Fibroblast of skin of back (primary cell): ENCODE results near the gene NR0B2.
"Not testable (repeated sequence)": the region's sequence is repeated elsewhere in the genome, so short reads cannot be mapped to it uniquely, and the experiment has no call there.

Experiments
- DNase-seq: peaks from one replicate; pipeline ENCODE4 v3.0.0-alpha.2; 2013

Gene NR0B2

GRCh38 chr1:26889551-26890466 is 24.0 kb downstream of the NR0B2 start, which contains the start of gene GPN2:
TSS of gene GPN2 (minus strand) at chr1:26890283. CDS start at chr1:26890096, 187 bp downstream.
- peak; percentile 81 for DNase-seq

DNA sequence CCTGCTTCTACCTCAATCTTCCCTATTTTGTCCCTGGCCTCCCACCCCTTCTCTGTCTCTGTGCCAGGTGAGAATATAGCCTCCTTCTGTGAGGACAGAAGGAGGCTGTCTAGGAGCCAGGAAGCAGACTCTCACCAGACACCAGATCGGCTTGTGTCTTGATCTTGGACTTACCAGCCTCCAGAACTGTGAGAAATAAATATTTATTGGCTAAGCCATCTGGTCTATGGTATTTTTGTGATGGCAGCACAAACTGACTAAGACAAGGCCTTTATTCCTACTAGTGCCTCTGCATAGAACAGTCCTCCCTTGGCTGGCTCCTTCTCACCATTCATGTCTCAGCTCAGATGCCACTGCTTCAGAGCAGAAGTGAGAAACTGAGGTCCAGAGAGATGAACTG is 25.5 kb downstream of the NR0B2 start:
- no peak for DNase-seq

GRCh38 chr1:26887125-26887524 is 26.6 kb downstream of the NR0B2 start:
- DNase-seq = peak; percentile 35

GRCh38 chr1:26882696-26883463 is 30.9 kb downstream of the NR0B2 start:
- no peak for DNase-seq

DNA sequence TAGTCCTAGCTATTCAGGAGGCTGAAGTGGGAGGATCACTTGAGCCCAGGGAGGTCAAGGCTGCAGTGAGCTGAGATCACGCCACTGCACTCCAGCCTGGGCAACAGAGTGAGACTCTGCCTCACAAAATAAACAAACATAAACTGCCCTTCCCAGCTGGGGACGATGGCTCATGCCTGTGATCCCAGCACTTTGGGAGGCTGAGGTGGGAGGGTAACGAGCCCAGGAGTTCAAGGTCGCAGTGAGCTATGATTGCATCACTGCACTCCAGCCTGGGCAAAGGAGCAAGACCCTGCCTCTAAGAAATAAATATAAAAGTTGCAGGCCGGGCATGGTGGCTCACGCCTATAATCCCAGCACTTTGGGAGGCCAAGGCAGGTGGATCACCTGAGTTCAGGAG is 32.2 kb downstream of the NR0B2 start:
- DNase-seq = not testable (repeated sequence)

- DNase-seq = no peak
Measured at GRCh38 chr1:26879793-26880192, 34.0 kb downstream of the NR0B2 start.

DNA sequence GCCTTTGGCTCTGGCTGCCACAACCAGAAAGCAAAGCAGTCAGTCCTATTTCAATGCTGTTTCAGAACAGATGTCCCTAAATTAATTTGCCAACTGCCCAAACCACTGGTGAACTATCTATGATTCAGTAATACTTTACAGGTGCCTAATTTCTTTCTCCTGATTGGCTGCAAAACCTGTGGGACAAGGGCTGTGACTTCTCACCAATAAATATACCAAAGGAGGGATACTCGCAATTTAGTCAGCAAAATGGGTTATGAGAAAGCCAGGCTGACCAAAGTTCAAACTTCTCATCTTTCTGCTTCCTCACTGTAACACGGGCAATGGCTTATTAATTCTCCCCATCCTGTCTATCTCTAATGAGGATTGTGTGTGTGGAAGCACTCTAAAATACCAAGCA is 36.4 kb downstream of the NR0B2 start:
- DNase-seq = no peak

DNA sequence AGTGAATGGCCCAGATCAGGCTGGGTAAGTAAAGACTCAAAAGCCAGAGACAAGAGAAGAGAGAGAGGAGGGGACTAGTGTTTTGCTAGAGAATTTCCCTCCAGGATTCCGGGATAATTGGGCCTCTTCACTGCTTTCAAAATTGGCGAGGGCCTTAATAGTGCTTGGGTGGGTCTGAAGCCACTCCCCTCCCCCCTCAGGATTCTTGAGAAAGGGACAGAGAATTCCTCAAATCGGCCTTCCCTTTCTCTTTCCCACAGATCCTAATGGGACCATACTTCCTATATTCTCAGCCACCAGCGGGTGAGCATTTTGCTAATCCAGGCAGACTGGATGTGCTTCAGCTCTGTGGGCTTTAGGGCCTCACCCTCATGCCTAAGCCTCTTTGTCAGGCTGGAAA is 38.9 kb downstream of the NR0B2 start:
- no peak for DNase-seq

DNA sequence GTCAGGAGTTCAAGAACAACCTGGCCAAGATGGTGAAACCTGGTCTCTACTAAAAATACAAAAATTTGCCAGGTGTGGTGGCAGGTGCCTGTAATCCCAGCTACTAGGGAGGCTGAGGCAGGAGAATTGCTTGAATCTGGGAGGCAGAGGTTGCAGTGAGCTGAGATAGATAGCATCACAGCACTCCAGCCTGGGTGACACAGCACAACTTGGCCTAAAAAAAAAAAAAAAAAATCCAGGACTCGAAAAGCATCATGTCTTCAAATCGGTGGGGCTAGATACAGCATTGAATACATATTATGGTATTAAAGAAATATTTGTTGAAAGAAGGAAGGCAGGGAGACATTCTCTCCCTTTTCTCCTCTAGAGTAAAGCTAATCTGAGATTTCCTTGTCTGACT is 40.7 kb downstream of the NR0B2 start:
- not testable (repeated sequence) for DNase-seq

DNA sequence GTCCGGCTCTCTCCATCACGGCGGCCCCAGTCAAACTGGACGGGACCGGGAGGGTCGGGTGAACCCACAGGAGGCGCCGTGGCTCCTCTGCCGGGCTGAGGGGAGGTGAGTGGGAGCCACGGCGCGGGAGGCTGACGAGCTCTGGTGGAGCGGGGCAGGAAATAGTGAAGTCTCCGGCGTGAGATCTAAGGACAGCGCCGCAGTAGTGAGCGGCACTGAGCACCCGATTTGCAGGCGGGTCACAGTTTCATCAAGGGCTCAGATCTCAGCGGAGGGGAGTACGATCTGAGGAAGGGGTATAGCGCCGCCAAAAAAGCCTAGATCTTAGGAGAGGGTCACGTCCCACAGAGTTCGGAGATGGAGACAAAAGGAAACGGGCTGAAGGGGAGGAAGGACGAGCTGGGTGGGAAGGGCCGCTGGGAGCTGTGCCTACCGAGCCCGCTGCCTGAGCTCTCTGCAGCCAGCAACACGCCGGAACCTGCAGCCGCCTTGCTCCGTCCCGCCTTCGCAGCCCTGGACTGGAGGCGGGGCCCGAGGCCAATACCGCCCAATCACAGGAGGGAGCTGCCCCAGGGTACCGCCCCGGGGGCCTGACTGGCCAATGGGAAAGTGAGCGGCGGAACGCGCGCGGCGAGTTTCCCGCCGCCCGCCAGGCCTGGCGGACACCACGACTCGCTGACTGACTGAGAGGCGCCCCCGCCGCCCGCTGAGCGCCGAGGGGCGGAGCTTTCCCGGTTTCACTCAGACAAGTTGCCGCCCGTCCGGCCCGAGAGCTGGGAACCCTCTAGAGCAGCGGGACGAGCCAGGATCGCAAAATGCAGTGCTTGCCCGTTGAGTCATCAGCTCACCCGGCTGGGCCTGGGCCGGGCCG is 48.9 kb downstream of the NR0B2 start:
- peak; percentile 98 for DNase-seq

GRCh38 chr1:26863685-26864077 is 50.1 kb downstream of the NR0B2 start:
- no peak for DNase-seq

DNA sequence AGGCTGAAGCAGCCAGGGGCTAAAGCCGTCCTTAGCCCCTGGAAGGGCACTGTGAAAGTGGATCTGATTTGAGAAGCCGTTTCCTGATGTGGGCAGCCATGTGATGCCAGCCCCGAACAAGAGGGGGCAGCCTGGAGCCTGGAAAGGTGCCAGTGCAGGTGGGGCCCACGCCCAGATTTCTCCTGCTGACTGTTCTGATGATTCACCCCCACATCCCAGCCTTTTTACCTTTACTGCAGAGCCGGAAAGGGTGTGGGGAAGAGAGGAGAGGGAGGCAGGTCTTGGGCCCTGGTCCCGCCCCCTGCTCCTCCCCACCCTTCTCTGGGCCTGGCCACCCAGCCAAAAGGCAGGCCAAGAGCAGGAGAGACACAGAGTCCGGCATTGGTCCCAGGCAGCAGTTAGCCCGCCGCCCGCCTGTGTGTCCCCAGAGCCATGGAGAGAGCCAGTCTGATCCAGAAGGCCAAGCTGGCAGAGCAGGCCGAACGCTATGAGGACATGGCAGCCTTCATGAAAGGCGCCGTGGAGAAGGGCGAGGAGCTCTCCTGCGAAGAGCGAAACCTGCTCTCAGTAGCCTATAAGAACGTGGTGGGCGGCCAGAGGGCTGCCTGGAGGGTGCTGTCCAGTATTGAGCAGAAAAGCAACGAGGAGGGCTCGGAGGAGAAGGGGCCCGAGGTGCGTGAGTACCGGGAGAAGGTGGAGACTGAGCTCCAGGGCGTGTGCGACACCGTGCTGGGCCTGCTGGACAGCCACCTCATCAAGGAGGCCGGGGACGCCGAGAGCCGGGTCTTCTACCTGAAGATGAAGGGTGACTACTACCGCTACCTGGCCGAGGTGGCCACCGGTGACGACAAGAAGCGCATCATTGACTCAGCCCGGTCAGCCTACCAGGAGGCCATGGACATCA is 50.7 kb downstream of the NR0B2 start, which contains the start of gene SFN:
Gene SFN, plus strand, starts transcription at position 369 of the 904 bp plus-strand sequence. Its CDS starts 64 bp downstream, at position 433.
- no peak for DNase-seq

DNA sequence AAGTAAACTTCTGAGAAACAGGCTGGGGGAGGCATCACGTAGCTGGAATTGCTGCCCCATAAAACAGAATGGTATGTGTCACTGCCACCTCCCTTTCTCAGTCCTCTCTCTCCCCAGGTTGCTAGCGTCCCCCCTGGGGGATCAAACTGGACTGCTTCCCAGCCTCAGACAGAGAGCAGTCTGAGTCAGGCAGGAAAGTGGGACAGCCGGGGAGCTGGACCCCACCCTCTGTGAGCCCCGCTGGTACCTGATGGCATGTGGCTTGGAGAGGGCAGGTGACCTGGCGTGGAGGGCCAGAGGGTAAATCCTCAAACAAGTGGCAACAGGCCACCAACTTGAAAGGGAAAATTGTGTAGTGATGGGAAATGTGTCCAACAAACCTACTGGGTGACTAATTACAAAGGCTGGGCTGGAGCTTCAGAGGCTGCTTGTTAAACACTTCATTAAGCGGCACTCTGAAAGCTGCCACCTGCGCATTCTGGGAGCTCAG is 51.8 kb downstream of the NR0B2 start:
- peak; percentile 45 for DNase-seq
